Measurements from ENCODE around the gene TNFRSF11A. TPM values are rescaled to one million over a fixed set of nuclear protein-coding genes. Genes with fewer than 3 reads are reported as not detected.

Gene TNFRSF11A
- total RNA-seq, 1 donor from 2014 or later: 0.75 TPM

DNA sequence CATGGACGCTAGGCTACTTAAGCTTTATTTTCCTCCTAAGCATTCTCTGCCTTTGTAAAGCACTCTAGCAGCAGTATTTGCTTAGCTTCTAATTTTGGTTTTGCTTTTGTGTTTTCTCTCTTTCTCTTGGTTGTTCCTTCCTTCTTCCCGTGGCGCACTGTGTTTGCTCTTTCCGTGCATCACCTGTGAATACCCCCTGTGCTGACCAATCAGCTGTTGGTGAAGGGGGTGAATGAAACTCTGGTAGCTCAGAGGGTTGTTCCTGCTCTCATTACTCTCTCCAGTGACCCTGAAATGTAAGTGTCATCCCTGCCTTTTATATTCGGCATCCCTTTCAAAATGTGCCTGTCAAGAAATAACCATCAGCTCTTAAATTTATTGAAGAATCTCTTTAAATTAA is 45.5 kb upstream of the TNFRSF11A start:
- Histone ChIP-seq H3K4me2 (ENCODE audit: low read length) (no peak overlapping the region), H3K4me3 (ENCODE audit: insufficient read depth, low read depth, low read length) (no peak overlapping the region), H2AFZ (ENCODE audit: low read depth, low read length) (no peak overlapping the region), H3K9me3 (ENCODE audit: insufficient read depth, low read depth, low read length) (no peaks in the 10 kb centered on the region), H3K27me3 (ENCODE audit: insufficient read depth, low read length) (no peaks in the 10 kb centered on the region), H3K79me2 (ENCODE audit: insufficient read depth, low read length) (no peaks in the 10 kb centered on the region), H3K27ac (ENCODE audit: low read depth, low read length) (no peak overlapping the region), H3K9ac (ENCODE audit: low read length) (no peak overlapping the region), H3K36me3 (ENCODE audit: insufficient read depth, low read length) (no peaks in the 10 kb centered on the region), H4K20me1 (ENCODE audit: insufficient read depth, low read length) (no peaks in the 10 kb centered on the region), H3K4me1 (ENCODE audit: insufficient read depth, low read length) (peaks cover 19% of the 10 kb centered on the region)
- DNase-seq (ENCODE audit: low read depth): no peak
- H3K4me3 Mint-ChIP-seq (ENCODE audit: unreplicated experiment): peak overlapping the region; percentile 8
- H3K4me1 Mint-ChIP-seq (ENCODE audit: low read depth, unreplicated experiment): peaks cover 19% of the 10 kb centered on the region
- TF ChIP-seq EZH2 (IDR thresholded peaks at IDR 0.05; ENCODE audit: insufficient read depth, low read length): no peak
- no peak for TF ChIP-seq CTCF (IDR thresholded peaks at IDR 0.05; ENCODE audit: insufficient read depth, low read depth, low read length)
- no peaks in the 10 kb centered on the region for H3K27me3 Mint-ChIP-seq (ENCODE audit: low read depth, unreplicated experiment)
- no peaks in the 10 kb centered on the region for H3K9me3 Mint-ChIP-seq (ENCODE audit: unreplicated experiment)
- peaks cover 7% of the 10 kb centered on the region for H3K36me3 Mint-ChIP-seq (ENCODE audit: low read depth, unreplicated experiment)
- no peak overlapping the region for H3K27ac Mint-ChIP-seq (ENCODE audit: unreplicated experiment)
- no peak for FAIRE-seq

DNA sequence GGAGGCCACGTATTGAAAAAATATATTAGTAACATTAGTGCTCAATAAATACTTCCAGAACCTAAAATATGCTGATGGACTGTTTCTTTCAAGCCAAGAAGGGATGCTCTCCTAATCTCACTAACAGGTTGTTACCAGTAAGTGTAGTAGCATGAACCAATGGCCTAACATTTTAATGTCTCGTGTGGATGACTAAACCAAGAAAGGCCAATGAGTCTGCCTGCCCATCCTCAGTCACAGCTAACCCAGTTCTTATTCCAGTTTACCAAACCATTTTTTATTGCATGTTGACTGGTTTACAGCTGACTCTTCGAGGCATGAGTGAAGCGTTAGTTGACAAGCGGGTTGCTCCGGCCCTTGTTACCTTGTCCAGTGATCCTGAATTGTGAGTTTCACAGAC is 45.1 kb upstream of the TNFRSF11A start:
- H3K27ac Mint-ChIP-seq (ENCODE audit: unreplicated experiment): no peak overlapping the region
- Histone ChIP-seq H3K27ac (ENCODE audit: low read depth, low read length) (no peak overlapping the region), H3K4me2 (ENCODE audit: low read length) (no peak overlapping the region), H3K9me3 (ENCODE audit: insufficient read depth, low read depth, low read length) (no peaks in the 10 kb centered on the region), H3K36me3 (ENCODE audit: insufficient read depth, low read length) (no peaks in the 10 kb centered on the region), H3K27me3 (ENCODE audit: insufficient read depth, low read length) (no peaks in the 10 kb centered on the region), H4K20me1 (ENCODE audit: insufficient read depth, low read length) (no peaks in the 10 kb centered on the region), H3K9ac (ENCODE audit: low read length) (no peak overlapping the region), H3K79me2 (ENCODE audit: insufficient read depth, low read length) (no peaks in the 10 kb centered on the region), H3K4me3 (ENCODE audit: insufficient read depth, low read depth, low read length) (no peak overlapping the region), H3K4me1 (ENCODE audit: insufficient read depth, low read length) (peaks cover 19% of the 10 kb centered on the region), H2AFZ (ENCODE audit: low read depth, low read length) (no peak overlapping the region)
- peaks cover 10% of the 10 kb centered on the region for H3K36me3 Mint-ChIP-seq (ENCODE audit: low read depth, unreplicated experiment)
- H3K4me3 Mint-ChIP-seq (ENCODE audit: unreplicated experiment): no peak overlapping the region
- H3K9me3 Mint-ChIP-seq (ENCODE audit: unreplicated experiment): no peaks in the 10 kb centered on the region
- no peak for FAIRE-seq
- no peaks in the 10 kb centered on the region for H3K27me3 Mint-ChIP-seq (ENCODE audit: low read depth, unreplicated experiment)
- H3K4me1 Mint-ChIP-seq (ENCODE audit: low read depth, unreplicated experiment): peaks cover 19% of the 10 kb centered on the region
- no peak for TF ChIP-seq EZH2 (IDR thresholded peaks at IDR 0.05; ENCODE audit: insufficient read depth, low read length)
- no peak for TF ChIP-seq CTCF (IDR thresholded peaks at IDR 0.05; ENCODE audit: insufficient read depth, low read depth, low read length)
- DNase-seq (ENCODE audit: low read depth): no peak

GRCh38 chr18:62280786-62281185 is 44.3 kb upstream of the TNFRSF11A start:
- peaks cover 19% of the 10 kb centered on the region for H3K4me1 ChIP-seq (ENCODE audit: insufficient read depth, low read length)
- TF ChIP-seq CTCF (IDR thresholded peaks at IDR 0.05; ENCODE audit: insufficient read depth, low read depth, low read length) (no peak), EZH2 (IDR thresholded peaks at IDR 0.05; ENCODE audit: insufficient read depth, low read length) (no peak)
- Mint-ChIP-seq H3K4me1 (ENCODE audit: low read depth, unreplicated experiment) (peaks cover 18% of the 10 kb centered on the region), H3K27me3 (ENCODE audit: low read depth, unreplicated experiment) (no peaks in the 10 kb centered on the region), H3K27ac (ENCODE audit: unreplicated experiment) (no peak overlapping the region), H3K4me3 (ENCODE audit: unreplicated experiment) (no peak overlapping the region), H3K36me3 (ENCODE audit: low read depth, unreplicated experiment) (peaks cover 13% of the 10 kb centered on the region), H3K9me3 (ENCODE audit: unreplicated experiment) (no peaks in the 10 kb centered on the region)
- no peaks in the 10 kb centered on the region for H3K36me3 ChIP-seq (ENCODE audit: insufficient read depth, low read length)
- H3K4me2 ChIP-seq (ENCODE audit: low read length): peak overlapping the region; percentile 51
- no peak overlapping the region for H3K27ac ChIP-seq (ENCODE audit: low read depth, low read length)
- no peak overlapping the region for H3K9ac ChIP-seq (ENCODE audit: low read length)
- DNase-seq (ENCODE audit: low read depth): no peak
- no peaks in the 10 kb centered on the region for H3K27me3 ChIP-seq (ENCODE audit: insufficient read depth, low read length)
- H3K9me3 ChIP-seq (ENCODE audit: insufficient read depth, low read depth, low read length): no peaks in the 10 kb centered on the region
- H3K79me2 ChIP-seq (ENCODE audit: insufficient read depth, low read length): no peaks in the 10 kb centered on the region
- no peak for FAIRE-seq
- no peak overlapping the region for H3K4me3 ChIP-seq (ENCODE audit: insufficient read depth, low read depth, low read length)
- no peaks in the 10 kb centered on the region for H4K20me1 ChIP-seq (ENCODE audit: insufficient read depth, low read length)
- H2AFZ ChIP-seq (ENCODE audit: low read depth, low read length): no peak overlapping the region

Data from astrocyte (in vitro differentiated cells and primary cell).